NCI-H510A (cell line): ENCODE results near the gene ABHD17B.
"Not testable (repeated sequence)": the region's sequence is repeated elsewhere in the genome, so short reads cannot be mapped to it uniquely, and the experiment has no call there.

Experiments
- DNase-seq: peaks from one replicate; lab custom pipeline; 2025; lab: John Stamatoyannopoulos, UW

The ABHD17B gene

DNA sequence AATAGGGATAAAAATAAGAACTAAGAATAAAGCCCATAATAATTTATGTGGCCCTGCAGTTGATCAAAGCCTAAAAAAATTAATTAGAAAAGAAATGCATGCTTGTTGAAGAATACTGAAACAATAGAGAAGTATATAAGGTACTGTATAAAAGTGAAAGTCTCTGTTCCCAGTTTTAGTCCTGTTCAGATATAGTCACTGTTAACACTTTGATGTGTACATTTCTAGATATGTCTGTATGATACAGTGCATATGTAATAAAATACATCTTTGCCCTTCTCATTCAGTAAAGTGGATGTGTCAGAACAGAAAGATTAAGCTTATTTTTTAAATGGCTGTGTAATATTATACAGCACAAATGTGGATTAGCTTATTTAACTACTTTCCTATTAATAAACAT is 4.5 kb upstream of the ABHD17B start:
- no peak for DNase-seq

DNA sequence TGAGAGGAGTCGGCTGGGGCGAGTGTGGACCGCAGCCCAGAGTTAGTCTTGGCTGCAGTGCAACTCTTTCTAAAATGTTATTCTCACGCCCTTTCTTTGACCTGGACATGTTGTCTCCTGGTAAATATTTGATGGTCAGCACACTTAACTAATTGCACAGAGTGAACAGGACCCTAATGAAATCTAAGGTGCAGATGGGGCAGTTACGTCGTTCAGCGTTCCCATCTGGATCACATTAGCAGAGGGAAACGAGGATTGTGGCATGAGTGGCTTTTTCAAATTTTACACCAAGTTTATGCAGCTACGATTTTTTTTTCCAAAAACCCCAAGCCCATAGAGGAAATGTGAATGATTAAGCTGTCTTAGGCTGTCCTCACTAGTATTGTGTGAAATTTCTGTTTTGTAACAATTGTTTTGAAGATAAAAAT is 929 bp upstream of the ABHD17B start:
- no peak for DNase-seq

DNA sequence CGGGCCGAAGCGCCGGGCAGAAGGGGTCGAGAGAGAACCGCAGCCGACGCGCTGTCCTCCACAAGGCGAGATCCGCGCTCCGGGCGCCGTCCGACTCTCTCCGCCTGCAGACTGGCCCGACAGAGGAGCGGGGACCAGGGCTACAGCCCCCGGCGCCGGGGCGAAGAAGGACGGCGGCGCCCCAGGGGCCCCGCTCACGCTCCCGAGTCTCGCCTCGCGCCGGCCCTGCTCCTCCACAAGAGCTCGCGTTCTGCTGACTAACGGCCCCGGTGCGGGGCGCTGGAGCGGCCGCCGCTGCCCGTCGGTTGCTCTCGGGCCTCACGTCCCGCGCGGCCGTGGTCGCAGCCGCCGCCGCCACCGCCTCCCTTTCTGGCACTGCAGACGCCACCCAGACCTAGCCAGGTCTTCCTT is 338 bp downstream of the ABHD17B start:
- DNase-seq: no peak

DNA sequence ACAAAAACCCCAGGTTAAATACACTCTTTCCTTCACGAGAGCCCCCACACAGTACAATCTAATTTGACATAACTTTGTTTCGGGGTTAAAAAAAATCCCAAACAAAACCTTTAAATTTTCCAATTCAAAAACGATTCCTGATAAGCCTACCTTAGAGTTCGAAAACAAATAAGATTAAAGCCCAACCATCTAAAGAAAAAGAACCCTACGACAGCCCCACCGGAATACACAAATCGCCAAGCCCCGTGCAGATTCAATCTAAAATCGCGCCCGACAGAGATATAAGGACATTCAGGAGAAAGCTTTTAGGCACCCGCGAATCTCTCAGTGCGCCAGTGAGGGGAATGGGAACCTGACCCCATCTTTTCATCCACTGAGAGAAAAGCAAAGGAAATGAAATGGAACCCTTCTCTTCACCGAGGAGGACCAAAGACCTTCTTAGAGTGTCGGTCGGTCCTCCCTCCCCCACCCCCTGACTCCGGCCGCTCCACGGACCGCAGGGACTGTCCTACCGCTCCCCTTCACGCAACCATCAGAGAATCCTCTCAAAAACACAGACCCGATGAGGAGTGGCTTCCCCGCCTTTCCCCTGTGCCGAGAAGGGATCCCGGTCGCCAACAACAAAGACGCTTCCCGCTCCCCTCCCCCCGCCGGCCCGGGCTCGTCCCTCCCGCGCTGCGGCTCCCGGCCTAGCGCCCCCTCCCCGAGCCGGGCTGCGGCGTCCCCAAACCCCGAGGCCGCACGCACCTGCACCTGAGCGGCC is 925 bp downstream of the ABHD17B start:
- peak; percentile 28 for DNase-seq

DNA sequence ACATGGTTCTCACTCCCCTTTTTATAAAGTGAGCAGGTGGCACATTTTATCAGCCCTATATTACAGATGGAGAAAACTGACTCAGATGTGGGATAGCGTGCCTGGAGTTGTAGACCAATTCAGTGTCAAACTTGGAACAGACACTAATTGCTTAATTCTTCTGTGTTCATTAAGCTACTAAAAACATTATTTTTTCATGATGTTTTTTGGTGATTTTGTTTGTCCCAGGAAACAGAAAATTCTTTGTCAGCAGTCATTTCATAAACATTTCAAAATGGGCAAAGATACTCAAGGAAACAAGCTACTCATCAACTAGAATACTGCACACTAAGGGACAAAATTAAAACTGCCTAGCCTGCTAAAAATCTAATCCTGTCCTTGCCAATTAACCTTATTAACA is 2.2 kb downstream of the ABHD17B start:
- no peak for DNase-seq

DNA sequence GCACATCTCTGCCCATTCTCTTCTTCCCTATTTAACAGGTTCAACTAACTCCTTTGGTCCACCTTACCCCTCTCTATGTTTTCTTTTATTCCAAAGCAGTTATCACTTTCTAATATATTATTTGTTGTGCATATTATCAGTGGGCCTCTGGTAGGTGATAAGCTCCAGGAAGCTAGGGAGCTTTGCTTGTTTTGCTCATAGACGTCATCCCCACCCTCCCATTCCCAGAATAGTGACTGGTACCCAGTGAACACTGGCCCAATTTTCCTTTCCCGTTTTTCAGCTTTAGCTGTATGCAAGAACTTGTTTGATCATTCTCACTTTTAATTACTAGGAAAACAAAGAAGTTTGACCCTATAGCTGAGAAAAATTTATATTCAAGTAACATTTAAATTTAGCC is 6.9 kb downstream of the ABHD17B start:
- DNase-seq: no peak

DNA sequence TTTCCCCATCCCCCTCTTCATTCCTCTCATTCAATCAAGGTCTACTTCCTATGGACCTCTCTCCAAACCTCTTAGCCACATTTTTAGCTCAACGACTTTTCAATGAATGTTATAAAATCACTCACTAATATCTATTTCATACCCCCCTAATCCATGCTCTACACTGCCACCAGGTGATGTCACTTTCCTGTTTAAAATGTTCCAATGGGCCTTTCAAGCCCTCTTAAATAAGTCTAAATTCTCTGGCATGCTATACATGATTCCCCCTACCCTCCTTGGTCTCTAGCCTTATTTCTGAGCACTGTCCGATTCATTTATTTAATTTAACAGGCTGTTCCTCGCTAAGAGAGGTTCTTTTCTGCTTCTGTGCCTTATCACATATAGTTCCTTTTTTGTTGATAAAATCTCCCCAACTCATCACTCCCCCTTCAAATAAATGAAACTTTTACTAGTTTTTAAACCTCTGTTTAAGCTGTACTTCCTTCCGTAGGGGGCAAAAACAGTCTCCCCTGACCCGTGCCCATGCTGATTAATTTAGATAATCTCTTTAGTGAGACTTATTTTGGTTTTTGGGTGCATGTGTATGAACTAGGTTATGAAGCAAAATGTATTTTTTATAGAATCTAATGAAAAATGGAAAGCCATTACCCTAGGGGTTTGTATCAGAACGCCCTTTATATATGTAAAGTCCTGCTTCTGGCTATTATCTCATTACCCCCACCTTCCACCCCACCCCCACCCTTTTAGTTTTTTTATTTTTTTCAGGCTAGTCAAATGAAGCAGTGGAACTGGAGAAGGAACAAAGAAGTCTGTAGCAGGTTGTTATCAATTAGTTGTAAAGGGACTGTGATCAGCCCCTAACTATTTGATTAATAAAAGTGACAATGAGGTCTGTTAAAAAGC is 9.0 kb downstream of the ABHD17B start:
- no peak for DNase-seq

DNA sequence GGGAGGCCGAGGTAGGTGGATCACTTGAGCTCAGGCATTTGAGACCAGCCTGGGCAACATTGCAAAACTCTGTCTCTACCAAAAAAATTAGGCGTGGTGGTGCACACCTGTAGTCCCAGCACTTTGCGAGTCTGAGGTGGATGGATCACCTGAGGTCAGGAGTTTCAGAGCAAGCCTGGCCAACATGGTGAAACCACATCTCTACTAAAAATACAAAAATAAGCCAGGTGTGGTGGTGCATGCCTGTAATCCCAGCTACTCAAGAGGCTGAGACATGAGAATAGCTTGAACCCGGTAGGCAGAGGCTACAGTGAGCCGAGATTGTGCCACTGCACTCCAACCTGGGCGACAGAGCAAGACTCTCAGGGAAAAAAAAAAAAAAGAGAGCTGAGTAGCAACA is 12.2 kb downstream of the ABHD17B start:
- not testable (repeated sequence) for DNase-seq

DNA sequence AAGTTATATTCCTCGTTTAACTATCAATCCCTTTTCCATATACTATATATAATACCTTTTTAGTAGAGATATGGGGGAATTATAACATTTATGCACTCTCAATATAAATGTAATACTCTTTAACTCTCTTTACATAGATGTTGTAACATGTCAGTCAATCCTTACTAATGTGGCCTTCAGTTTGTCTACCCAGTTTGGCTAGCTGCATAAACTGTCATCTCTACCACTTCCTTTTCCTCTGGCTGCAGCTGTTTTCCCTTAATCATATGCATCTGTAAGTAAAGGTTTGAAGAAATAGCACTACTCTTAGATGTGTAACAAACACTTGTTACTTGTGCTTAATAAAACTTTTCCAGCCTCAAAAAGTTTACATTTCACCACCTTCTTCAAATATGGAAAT is 13.4 kb downstream of the ABHD17B start:
- DNase-seq: no peak

DNA sequence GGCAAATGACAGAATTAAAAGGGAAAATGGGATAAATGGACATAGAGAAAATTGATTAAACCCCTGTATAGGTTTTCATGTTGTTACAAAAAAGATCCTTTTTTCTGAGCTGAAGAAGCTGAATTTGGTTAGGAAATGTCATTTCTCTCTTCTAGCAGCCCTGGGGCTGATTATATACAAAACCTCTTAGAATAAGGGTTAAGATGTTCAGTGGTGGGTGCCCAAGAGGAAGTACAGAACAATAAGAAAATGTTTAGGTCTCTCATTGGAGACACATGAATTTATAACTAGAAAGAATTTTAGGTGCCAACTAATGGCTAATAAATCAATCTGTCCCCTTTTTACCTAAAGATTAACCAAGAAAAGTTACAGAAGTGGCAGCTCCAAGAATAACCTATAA is 14.2 kb downstream of the ABHD17B start:
- no peak for DNase-seq

DNA sequence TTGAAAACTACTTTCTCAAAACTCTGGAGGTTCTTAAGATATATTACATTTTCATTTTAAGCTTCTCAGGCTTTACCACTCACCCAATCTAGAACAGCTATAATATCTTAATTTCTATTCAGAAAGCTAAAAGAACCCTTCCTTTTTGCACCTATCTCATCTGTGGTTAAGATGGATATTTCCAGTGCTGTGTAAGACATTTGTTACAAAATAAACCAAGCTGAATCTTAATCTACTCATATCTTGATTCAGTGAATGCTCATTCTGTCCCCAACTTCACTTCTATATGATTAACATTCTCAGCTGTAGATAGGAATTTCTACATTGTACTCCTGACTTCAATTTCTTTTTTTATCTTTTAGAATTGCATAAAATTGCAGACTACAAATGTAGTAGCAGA is 15.0 kb downstream of the ABHD17B start:
- no peak for DNase-seq

DNA sequence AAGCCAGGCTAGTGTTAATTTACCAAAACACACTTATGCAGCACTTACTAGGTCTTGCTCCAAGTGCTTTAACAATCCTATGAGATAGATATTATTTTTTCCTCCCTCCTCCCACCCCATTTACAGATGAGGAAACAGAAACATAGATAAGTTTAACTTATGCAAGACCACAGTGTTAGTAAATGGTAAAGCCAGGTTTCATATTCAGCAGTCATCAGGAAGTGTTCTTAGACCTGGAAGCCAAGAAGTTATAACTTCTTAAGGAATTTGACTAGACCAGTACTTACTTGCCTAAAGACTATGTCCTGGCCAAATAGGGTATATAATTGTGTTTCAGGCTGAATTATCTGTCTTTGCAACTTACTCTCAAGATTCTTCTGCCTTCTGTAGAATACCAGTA is 15.9 kb downstream of the ABHD17B start:
- no peak for DNase-seq

DNA sequence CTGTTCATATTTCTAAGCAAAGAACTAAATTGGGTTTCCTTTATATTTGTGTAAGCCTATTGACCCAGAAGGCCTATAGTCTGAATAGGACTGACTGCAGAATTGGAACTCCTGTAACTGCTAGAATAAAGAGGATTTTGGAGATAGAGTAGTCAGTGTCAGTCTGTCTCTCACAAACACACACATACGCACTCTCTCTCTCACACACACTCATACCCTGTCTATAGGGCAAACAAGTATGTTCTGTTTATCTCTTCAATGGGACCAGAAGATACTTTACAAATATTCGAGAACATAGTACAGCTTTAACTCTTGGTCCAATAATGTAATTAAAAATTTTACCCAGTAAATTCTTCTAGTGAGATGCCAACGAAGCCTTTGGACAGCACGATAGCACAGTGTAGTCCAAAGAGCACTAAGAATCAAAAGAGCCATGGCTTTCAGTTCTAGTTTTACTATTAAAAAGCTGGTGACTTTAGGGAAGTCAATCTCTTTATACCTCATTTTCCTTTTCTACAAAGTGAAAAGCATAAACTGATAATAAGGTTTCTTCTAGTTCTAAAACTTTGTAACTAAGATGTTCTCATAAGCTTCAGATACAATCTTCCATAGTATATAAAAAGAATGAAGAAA is 19.3 kb downstream of the ABHD17B start:
- no peak for DNase-seq

DNA sequence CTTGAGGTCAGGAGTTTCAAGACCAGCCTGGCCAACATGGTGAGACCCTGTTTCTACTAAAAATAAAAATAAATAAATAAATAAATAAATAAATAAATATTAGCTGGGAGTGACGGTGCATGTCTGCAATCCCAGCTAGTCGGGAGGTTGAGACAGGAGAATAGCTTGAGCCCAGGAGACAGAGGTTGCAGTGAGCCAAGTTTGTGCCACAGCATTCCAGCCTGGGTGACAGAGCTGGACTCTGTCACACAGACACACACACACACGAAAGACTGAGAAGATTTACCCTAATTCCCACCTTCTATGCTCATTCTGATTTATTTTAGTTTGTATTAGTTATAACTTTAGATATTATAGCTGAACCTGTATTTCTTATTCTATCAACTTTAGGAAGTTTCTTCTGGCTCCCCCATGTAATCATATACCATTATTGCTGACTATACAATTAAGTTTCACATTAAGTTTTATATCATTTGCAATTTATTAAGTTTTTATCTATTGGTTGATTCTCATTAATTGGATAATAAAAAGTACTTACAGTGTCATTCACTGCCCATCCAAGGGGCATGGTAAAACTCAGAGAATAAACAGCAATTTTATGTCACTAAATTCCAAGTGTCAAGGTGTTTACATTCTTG is 20.8 kb downstream of the ABHD17B start:
- no peak for DNase-seq

DNA sequence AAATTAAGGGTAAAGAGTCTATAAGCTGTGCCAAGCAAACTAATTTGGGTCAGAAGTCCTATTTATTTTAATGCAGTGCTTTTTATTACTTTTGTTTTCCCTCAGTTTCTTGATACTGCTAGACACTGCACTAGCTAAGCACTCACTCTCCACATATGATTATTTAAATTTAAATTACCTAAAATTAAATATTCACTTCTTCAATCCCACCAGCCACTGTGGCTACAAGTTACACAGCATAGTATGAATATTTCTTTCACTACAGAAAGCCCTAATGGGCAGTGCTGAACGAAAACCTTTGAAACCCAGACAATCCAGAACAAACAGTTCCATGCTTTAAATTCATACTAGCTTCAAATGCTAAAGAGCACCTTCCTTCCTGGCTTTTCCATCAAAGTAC is 23.6 kb downstream of the ABHD17B start:
- DNase-seq: no peak

DNA sequence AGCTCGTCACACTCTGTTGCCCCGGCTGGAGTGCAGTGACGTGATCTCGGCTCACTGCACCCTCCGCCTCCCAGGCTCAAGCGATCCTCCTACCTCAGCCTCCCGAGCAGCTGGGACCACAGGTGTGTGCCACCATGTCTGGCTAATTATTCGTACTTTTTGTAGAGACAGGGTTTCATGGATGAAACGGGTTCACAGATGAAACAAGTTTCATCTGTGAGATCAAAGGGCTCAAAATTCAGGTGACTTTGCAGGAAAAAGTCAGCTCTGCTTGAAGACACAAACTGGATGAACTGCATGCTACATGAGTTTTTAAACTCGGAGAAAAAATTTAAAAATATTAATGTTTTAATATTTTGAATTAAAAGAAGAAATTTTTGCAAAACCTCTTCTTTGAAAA is 24.5 kb downstream of the ABHD17B start:
- DNase-seq: no peak

DNA sequence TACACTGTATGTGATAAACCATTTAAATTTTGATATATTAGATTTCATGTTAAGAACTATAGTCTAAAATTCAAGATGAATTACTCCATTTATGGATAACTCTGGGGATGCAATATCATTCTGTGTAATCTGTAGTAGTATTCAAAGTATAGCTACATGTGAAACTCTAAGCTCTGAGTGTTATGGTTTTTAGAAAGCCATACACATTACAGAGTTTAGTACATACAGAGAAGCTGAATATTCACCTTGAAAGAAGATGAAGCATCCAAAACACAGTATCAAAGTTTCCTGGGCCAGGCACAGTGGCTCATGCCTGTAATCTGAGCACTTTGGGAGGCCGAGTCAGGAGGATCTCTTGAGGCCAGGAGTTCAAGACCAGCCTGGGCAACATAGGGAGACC is 25.0 kb downstream of the ABHD17B start:
- no peak for DNase-seq

DNA sequence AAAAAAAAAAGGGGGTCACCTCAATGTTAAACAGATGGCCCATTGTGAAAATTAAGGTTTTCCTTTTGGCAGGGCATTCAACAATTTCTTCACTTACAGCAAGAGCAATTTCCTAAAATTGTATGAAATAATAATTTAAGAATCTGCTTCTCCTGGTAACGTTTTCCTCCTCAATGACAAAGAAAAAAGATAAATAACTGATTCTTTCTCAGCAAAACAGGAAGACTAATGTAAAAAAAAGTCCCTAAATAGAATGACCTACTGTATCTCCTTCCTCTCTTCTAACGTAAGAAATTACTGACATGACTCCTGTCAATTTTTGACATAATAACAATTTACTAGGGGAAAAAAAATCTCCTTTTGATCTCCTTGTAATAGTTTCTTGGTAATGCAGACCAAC is 25.5 kb downstream of the ABHD17B start:
- no peak for DNase-seq

DNA sequence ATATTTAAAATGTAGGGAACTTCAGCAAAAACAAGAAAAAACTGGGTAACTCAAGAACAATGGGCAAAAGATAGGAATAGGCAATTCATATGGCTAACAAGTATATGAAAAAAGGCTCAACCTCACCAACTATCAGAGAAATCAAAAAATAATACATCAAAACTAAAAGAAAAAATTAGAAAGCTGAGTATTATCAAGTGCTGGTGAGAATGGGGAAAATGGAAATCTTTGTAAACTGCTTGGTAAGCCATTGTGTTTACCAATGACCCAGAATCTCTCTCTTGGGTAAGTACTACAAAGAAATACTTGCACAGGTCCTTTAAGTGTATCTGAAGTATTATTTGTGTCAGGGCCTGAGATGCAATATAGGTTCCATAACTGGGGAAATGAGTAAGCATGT is 27.0 kb downstream of the ABHD17B start:
- no peak for DNase-seq

DNA sequence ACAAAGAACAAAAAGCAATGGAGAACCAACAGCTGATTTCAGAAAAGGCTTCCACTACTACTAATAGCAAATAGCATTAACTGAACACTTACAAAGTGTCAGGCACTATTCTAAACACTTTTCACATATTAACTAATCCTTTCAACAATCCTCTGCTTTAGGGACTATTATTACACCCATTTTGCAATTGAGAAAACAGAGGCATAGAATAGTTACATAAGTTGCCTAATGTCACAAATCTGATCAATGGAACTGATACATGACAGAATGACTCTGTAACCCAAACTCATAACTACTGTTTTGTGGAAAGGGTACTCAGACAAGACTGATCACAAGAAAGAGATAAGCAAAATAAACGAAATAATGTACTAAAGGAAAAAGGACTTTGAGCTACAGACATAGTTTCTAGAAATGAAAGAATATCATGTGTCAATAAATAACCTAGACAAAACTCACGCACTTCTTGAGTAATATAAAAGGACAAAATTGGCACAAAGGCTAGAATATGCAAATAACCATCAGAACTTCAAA is 31.3 kb downstream of the ABHD17B start:
- no peak for DNase-seq

DNA sequence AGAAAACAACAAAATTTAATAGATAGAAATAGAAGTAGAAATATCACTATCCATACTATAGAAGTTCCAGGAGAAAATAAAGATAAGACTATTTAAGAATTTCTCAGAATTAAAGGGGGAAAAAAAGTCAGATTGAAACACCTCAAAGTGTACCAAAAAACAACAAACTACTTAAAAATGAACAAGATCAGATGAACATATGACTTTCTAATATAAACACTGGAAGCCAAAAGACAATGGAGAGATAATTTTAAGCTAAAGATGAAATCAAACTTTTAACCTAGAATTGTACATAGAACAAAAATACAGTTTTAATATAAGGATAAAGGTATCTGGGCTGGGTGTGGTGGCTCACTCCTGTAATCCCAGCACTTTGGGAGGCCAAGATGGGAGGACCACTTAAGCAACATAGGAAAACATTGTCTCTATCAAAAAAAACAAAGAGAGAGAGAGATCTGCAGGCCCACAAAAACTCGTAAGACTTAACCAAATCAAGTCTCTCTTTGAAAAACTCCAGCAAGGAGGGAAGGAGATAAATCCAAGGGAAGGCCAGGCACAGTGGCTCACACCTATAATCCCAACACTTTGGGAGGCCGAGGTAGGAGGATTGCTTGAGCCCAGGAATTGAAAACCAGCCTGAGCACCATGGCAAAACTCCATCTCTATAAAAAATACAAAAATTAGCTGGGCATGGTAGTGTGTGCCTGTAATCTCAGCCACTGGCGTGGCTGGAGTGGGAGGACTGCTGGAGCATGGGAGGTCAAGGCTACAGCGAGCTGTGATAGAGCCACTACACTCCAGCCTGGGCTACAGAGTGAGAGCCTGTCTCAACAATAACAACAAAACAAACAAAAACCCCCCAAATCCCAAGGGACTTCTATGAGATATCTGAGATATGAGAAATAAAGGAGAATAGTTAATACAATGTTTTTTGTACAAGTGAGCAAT is 32.4 kb downstream of the ABHD17B start:
- no peak for DNase-seq
